HEK293 (cell line): ENCODE data around the gene KYAT1.

Experiments
- CTCF ChIA-PET: fragments of 350-600 bp; formaldehyde crosslinking; extraction: SDS; loops from one replicate; lab custom pipeline; 2021; ENCODE audit warnings: antibody characterized with exemption; lab: Yijun Ruan, JAX
- POLR2A ChIA-PET: fragments of 300-600 bp; formaldehyde crosslinking; extraction: SDS; loops from one replicate; lab custom pipeline; 2020; ENCODE audit warnings: antibody characterized with exemption, inconsistent platforms; lab: Yijun Ruan, JAX
- H3K27ac ChIP-seq: fragments of 200-500 bp; sonication (Bioruptor generic); 2 replicates; pipeline ENCODE4 v1.5.1; 2014; ENCODE audit warnings: low read depth, low read length, control low read depth, inconsistent platforms; ENCODE audit errors: extremely low read depth
- H3K36me3 ChIP-seq, 2 experiments: fragments of 200-500 bp in 1 of 2; sonication (Bioruptor generic) in 1 of 2; 1 replicate in 1 of 2; 2 replicates in 1 of 2; pipeline ENCODE4 v1.5.1; 2014 to 2017; ENCODE audit warnings: inconsistent platforms in 2 of 2, low read length in 2 of 2; ENCODE audit not compliant: control insufficient read depth in 2 of 2, insufficient read depth in 1 of 2
- H3K4me1 ChIP-seq: fragments of 200-500 bp; sonication (Bioruptor generic); 2 replicates; pipeline ENCODE4 v1.5.1; 2014; ENCODE audit warnings: mild to moderate bottlenecking, low read length, inconsistent platforms; ENCODE audit not compliant: control insufficient read depth, insufficient read depth
- H3K4me3 ChIP-seq: 2 replicates; pipeline ENCODE4 v1.5.1; 2011; ENCODE audit warnings: low read depth, mild to moderate bottlenecking, control low read depth, low read length, moderate library complexity
- H3K9me3 ChIP-seq: fragments of 200-500 bp; sonication (Bioruptor generic); 2 replicates; pipeline ENCODE4 v1.5.1; 2014; ENCODE audit warnings: low read depth, low read length, inconsistent platforms; ENCODE audit not compliant: control insufficient read depth, insufficient read depth
- BCL11B ChIP-seq: fragments of 450-650 bp; formaldehyde crosslinking; IDR thresholded peaks from 2 replicates; pipeline ENCODE4 v1.5.1; 2016; ENCODE audit warnings: low read depth, missing biosample characterization, missing genetic modification characterization
- SP3 ChIP-seq: fragments of 450-650 bp; formaldehyde crosslinking; IDR thresholded peaks from 2 replicates; pipeline ENCODE4 v1.5.1; 2016; ENCODE audit warnings: missing biosample characterization, missing genetic modification characterization
- ZBTB48 ChIP-seq: fragments of 450-650 bp; formaldehyde crosslinking; IDR thresholded peaks from 2 replicates; pipeline ENCODE4 v1.5.1; 2016; ENCODE audit warnings: missing biosample characterization, missing genetic modification characterization
- ZFP3 ChIP-seq: fragments of 450-650 bp; formaldehyde crosslinking; IDR thresholded peaks from 2 replicates; pipeline ENCODE4 v1.5.1; 2016; ENCODE audit warnings: low read depth, missing biosample characterization, missing genetic modification characterization
- ZNF174 ChIP-seq: fragments of 450-650 bp; formaldehyde crosslinking; IDR thresholded peaks from 2 replicates; pipeline ENCODE4 v1.5.0; 2017; ENCODE audit warnings: missing biosample characterization, mild to moderate bottlenecking, missing genetic modification characterization
- ZNF2 ChIP-seq: fragments of 450-650 bp; formaldehyde crosslinking; IDR thresholded peaks from 2 replicates; pipeline ENCODE4 v1.5.1; 2016; ENCODE audit warnings: missing biosample characterization, missing genetic modification characterization
- ZNF223 ChIP-seq: fragments of 450-650 bp; formaldehyde crosslinking; IDR thresholded peaks from 2 replicates; pipeline ENCODE4 v1.5.1; 2016; ENCODE audit warnings: missing biosample characterization, missing genetic modification characterization
- ZNF239 ChIP-seq: fragments of 450-650 bp; formaldehyde crosslinking; IDR thresholded peaks from 2 replicates; pipeline ENCODE4 v1.5.1; 2016; ENCODE audit warnings: missing biosample characterization, missing genetic modification characterization
- ZNF544 ChIP-seq: fragments of 450-650 bp; formaldehyde crosslinking; IDR thresholded peaks from 2 replicates; pipeline ENCODE4 v1.5.0; 2017; ENCODE audit warnings: missing biosample characterization, missing genetic modification characterization
- ZNF560 ChIP-seq: fragments of 450-650 bp; formaldehyde crosslinking; IDR thresholded peaks from 2 replicates; pipeline ENCODE4 v1.5.1; 2017; ENCODE audit warnings: missing biosample characterization, missing genetic modification characterization, borderline replicate concordance
- ZNF701 ChIP-seq: fragments of 450-650 bp; formaldehyde crosslinking; IDR thresholded peaks from 2 replicates; pipeline ENCODE4 v1.5.1; 2016; ENCODE audit warnings: missing biosample characterization, missing genetic modification characterization
- ZNF76 ChIP-seq: fragments of 450-650 bp; formaldehyde crosslinking; IDR thresholded peaks from 2 replicates; pipeline ENCODE4; 2016; ENCODE audit warnings: low read depth, missing biosample characterization, missing genetic modification characterization, borderline replicate concordance
- ZNF776 ChIP-seq: fragments of 450-650 bp; formaldehyde crosslinking; IDR thresholded peaks from 2 replicates; pipeline ENCODE4 v1.5.0; 2017; ENCODE audit warnings: missing biosample characterization, missing genetic modification characterization, borderline replicate concordance
- TF ChIP-seq, protein P1 (sequence below): fragments of 450-650 bp; formaldehyde crosslinking; IDR thresholded peaks from 2 replicates; pipeline ENCODE4 v1.5.1; 2016; ENCODE audit warnings: missing biosample characterization, missing genetic modification characterization
- TF ChIP-seq, protein P2 (sequence below): fragments of 450-650 bp; formaldehyde crosslinking; conservative IDR thresholded peaks from 2 replicates; pipeline ENCODE4 v1.5.1; 2016; ENCODE audit warnings: low read depth, missing biosample characterization, missing genetic modification characterization
- TF ChIP-seq, protein P3 (sequence below): fragments of 450-650 bp; formaldehyde crosslinking; IDR thresholded peaks from 2 replicates; pipeline ENCODE4 v1.5.1; 2016; ENCODE audit warnings: missing biosample characterization, missing genetic modification characterization
- TF ChIP-seq, protein P4 (sequence below): fragments of 450-650 bp; formaldehyde crosslinking; IDR thresholded peaks from 2 replicates; pipeline ENCODE4; 2016; ENCODE audit warnings: missing biosample characterization, missing genetic modification characterization
- TF ChIP-seq, protein P5 (sequence below): IDR thresholded peaks from 2 replicates; pipeline ENCODE4 v1.6.1; 2011; ENCODE audit warnings: mild to moderate bottlenecking, low read depth, low read length, borderline replicate concordance
- TF ChIP-seq, protein P6 (sequence below): fragments of 450-650 bp; formaldehyde crosslinking; IDR thresholded peaks from 2 replicates; pipeline ENCODE4 v1.5.1; 2017; ENCODE audit warnings: missing biosample characterization, missing genetic modification characterization

Gene KYAT1

DNA sequence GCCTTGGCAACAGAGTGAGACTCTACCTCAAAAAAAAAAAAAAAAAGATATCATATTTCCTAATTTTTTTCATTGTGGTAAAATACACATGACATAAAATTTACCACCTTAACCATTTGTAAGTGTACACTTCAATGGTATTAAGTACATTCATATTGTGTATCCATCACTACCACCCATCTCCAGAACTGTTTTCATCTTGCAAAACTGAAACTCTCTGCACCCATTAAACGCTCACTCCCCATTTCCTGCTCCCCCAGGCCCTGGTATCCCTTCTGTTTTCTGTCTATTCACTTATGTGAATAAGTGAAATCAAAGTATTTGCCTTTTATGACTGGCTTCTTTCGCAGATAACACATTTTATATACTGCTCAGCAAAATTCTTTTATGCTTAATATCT lies 13.0 kb upstream of the KYAT1 start:
- CTCF ChIA-PET, result interaction anchor here (0.7 to 1.9 kb wide), 2 partner anchors 11 to 33 kb away, joined by 3 to 9 read pairs; no protein-coding TSS in a partner anchor
- Histone ChIP-seq H3K27ac (no peak overlapping the region), H3K4me1 (no peaks in the 10 kb centered on the region), H3K4me3 (no peak overlapping the region), H3K36me3 (peaks cover 0 to 61% of the 10 kb centered on the region in 2 experiments; a peak in 2 of 3 replicates), H3K9me3 (no peaks in the 10 kb centered on the region)
- no peak for TF ChIP-seq ZNF2 (tag by site-specific recombination)
- TF ChIP-seq, protein P1, sequence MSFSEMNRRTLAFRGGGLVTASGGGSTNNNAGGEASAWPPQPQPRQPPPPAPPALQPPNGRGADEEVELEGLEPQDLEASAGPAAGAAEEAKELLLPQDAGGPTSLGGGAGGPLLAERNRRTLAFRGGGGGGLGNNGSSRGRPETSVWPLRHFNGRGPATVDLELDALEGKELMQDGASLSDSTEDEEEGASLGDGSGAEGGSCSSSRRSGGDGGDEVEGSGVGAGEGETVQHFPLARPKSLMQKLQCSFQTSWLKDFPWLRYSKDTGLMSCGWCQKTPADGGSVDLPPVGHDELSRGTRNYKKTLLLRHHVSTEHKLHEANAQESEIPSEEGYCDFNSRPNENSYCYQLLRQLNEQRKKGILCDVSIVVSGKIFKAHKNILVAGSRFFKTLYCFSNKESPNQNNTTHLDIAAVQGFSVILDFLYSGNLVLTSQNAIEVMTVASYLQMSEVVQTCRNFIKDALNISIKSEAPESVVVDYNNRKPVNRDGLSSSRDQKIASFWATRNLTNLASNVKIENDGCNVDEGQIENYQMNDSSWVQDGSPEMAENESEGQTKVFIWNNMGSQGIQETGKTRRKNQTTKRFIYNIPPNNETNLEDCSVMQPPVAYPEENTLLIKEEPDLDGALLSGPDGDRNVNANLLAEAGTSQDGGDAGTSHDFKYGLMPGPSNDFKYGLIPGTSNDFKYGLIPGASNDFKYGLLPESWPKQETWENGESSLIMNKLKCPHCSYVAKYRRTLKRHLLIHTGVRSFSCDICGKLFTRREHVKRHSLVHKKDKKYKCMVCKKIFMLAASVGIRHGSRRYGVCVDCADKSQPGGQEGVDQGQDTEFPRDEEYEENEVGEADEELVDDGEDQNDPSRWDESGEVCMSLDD (tag by site-specific recombination), result no peak
- TF ChIP-seq, protein P2, sequence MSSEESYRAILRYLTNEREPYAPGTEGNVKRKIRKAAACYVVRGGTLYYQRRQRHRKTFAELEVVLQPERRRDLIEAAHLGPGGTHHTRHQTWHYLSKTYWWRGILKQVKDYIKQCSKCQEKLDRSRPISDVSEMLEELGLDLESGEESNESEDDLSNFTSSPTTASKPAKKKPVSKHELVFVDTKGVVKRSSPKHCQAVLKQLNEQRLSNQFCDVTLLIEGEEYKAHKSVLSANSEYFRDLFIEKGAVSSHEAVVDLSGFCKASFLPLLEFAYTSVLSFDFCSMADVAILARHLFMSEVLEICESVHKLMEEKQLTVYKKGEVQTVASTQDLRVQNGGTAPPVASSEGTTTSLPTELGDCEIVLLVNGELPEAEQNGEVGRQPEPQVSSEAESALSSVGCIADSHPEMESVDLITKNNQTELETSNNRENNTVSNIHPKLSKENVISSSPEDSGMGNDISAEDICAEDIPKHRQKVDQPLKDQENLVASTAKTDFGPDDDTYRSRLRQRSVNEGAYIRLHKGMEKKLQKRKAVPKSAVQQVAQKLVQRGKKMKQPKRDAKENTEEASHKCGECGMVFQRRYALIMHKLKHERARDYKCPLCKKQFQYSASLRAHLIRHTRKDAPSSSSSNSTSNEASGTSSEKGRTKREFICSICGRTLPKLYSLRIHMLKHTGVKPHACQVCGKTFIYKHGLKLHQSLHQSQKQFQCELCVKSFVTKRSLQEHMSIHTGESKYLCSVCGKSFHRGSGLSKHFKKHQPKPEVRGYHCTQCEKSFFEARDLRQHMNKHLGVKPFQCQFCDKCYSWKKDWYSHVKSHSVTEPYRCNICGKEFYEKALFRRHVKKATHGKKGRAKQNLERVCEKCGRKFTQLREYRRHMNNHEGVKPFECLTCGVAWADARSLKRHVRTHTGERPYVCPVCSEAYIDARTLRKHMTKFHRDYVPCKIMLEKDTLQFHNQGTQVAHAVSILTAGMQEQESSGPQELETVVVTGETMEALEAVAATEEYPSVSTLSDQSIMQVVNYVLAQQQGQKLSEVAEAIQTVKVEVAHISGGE, result no peak
- TF ChIP-seq ZNF701, result no peak
- TF ChIP-seq, protein P3, sequence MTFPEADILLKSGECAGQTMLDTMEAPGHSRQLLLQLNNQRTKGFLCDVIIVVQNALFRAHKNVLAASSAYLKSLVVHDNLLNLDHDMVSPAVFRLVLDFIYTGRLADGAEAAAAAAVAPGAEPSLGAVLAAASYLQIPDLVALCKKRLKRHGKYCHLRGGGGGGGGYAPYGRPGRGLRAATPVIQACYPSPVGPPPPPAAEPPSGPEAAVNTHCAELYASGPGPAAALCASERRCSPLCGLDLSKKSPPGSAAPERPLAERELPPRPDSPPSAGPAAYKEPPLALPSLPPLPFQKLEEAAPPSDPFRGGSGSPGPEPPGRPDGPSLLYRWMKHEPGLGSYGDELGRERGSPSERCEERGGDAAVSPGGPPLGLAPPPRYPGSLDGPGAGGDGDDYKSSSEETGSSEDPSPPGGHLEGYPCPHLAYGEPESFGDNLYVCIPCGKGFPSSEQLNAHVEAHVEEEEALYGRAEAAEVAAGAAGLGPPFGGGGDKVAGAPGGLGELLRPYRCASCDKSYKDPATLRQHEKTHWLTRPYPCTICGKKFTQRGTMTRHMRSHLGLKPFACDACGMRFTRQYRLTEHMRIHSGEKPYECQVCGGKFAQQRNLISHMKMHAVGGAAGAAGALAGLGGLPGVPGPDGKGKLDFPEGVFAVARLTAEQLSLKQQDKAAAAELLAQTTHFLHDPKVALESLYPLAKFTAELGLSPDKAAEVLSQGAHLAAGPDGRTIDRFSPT (tag by site-specific recombination), result no peak
- TF ChIP-seq, protein P4, sequence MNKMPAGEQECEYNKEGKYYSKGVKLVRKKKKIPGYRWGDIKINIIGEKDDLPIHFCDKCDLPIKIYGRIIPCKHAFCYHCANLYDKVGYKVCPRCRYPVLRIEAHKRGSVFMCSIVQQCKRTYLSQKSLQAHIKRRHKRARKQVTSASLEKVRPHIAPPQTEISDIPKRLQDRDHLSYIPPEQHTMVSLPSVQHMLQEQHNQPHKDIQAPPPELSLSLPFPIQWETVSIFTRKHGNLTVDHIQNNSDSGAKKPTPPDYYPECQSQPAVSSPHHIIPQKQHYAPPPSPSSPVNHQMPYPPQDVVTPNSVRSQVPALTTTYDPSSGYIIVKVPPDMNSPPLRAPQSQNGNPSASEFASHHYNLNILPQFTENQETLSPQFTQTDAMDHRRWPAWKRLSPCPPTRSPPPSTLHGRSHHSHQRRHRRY (tag by site-specific recombination), result no peak
- TF ChIP-seq ZNF76 (tag by site-specific recombination), result no peak
- TF ChIP-seq SP3, result no peak
- no peak for TF ChIP-seq ZFP3 (tag by site-specific recombination)
- TF ChIP-seq BCL11B (tag by site-specific recombination), result no peak
- no peak for TF ChIP-seq ZNF223 (tag by site-specific recombination)
- TF ChIP-seq ZNF544 (tag by site-specific recombination), result no peak
- no peak for TF ChIP-seq ZBTB48
- TF ChIP-seq, protein P5, sequence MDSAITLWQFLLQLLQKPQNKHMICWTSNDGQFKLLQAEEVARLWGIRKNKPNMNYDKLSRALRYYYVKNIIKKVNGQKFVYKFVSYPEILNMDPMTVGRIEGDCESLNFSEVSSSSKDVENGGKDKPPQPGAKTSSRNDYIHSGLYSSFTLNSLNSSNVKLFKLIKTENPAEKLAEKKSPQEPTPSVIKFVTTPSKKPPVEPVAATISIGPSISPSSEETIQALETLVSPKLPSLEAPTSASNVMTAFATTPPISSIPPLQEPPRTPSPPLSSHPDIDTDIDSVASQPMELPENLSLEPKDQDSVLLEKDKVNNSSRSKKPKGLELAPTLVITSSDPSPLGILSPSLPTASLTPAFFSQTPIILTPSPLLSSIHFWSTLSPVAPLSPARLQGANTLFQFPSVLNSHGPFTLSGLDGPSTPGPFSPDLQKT, result no peak
- no peak for TF ChIP-seq ZNF560 (tag by site-specific recombination)
- no peak for TF ChIP-seq ZNF239 (tag by site-specific recombination)
- TF ChIP-seq, protein P6, sequence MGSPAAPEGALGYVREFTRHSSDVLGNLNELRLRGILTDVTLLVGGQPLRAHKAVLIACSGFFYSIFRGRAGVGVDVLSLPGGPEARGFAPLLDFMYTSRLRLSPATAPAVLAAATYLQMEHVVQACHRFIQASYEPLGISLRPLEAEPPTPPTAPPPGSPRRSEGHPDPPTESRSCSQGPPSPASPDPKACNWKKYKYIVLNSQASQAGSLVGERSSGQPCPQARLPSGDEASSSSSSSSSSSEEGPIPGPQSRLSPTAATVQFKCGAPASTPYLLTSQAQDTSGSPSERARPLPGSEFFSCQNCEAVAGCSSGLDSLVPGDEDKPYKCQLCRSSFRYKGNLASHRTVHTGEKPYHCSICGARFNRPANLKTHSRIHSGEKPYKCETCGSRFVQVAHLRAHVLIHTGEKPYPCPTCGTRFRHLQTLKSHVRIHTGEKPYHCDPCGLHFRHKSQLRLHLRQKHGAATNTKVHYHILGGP (tag by site-specific recombination), result no peak
- no peak for TF ChIP-seq ZNF174 (tag by site-specific recombination)
- TF ChIP-seq ZNF776 (tag by site-specific recombination), result no peak
- POLR2A ChIA-PET, result interaction anchor here (0.6 kb wide), 1 partner anchor 252 kb away, joined by 3 read pairs; no protein-coding TSS in a partner anchor
